ENCODE results near the gene RNF227. TPM values are rescaled to one million over a fixed set of nuclear protein-coding genes. Genes with fewer than 3 reads are reported as not detected.

Gene RNF227
- total RNA-seq, 1 donor from 2014 or later, result 7.5 TPM

DNA sequence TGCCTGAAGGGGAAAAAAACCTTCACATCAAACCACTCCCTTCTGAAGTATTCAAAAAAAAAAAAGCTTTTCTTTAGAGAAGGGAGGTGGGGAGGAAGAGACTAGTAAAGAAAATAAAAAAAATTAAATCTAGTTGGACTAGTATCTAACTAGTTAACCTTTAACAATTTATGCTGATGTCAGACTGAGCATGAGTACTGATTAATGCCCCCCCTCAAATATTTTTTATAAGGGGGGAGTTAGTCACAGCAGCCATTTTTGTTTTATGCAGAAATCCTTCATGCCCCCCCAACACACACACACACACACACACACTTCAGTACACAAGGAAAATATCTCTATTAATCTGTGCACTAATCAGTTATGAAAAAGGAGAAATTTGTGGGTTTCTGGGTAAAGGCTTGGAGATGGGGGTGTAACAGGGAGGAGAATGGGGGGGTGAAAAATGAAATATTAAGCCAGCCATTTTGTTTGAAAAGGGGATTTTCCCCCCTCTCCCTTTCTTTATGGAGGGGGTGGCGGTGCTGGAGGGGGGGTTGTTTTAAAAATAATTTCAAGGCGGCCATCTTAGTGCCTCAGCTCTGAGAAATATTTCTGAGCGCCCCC is 32.2 kb downstream of the RNF227 start:
- H3K36me3 ChIP-seq, result peaks cover 14% of the 10 kb centered on the region
- peak overlapping the region; percentile 24 for H3K27ac ChIP-seq
- ATAC-seq, result no peak
- TF ChIP-seq, protein P1, sequence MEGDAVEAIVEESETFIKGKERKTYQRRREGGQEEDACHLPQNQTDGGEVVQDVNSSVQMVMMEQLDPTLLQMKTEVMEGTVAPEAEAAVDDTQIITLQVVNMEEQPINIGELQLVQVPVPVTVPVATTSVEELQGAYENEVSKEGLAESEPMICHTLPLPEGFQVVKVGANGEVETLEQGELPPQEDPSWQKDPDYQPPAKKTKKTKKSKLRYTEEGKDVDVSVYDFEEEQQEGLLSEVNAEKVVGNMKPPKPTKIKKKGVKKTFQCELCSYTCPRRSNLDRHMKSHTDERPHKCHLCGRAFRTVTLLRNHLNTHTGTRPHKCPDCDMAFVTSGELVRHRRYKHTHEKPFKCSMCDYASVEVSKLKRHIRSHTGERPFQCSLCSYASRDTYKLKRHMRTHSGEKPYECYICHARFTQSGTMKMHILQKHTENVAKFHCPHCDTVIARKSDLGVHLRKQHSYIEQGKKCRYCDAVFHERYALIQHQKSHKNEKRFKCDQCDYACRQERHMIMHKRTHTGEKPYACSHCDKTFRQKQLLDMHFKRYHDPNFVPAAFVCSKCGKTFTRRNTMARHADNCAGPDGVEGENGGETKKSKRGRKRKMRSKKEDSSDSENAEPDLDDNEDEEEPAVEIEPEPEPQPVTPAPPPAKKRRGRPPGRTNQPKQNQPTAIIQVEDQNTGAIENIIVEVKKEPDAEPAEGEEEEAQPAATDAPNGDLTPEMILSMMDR (IDR thresholded peaks at IDR 0.05), result no peak
- DNase-seq, result no peak
- no peaks in the 10 kb centered on the region for H3K27me3 ChIP-seq (ENCODE audit: low read depth)
- H3K4me1 ChIP-seq, result peaks cover 62% of the 10 kb centered on the region
- H3K4me3 ChIP-seq, result peak overlapping the region; percentile 41
- H3K9me3 ChIP-seq, result no peaks in the 10 kb centered on the region
- intact Hi-C loops (cut with DNase I), result no loop called here

DNA sequence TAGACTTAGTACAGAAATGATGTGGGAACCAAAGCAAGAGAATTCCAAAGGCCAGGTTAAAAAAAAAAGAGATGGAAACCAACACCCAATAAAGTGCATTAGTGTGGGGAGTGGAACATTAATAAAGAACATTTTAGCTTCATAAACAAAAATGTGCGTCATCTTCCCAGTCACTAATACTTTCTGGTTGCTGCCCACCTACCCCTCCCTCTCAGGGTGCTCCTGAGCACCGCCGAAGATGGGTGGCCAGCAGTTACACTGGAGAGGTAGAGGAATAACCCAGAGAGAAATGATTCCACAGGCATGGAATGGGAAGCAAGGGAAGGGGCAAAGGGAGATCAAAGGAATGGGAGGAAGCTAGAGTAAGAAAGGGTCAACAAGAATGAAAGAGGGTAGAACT is 33.5 kb downstream of the RNF227 start:
- H3K4me1 ChIP-seq, result peaks cover 50% of the 10 kb centered on the region
- H3K4me3 ChIP-seq, result no peak overlapping the region
- no peaks in the 10 kb centered on the region for H3K27me3 ChIP-seq (ENCODE audit: low read depth)
- TF ChIP-seq, protein P1 (IDR thresholded peaks at IDR 0.05), result no peak
- DNase-seq (no peak), ATAC-seq (no peak)
- H3K36me3 ChIP-seq, result peaks cover 21% of the 10 kb centered on the region
- no peaks in the 10 kb centered on the region for H3K9me3 ChIP-seq
- H3K27ac ChIP-seq, result no peak overlapping the region
- intact Hi-C loops (cut with DNase I), result no loop called here

DNA sequence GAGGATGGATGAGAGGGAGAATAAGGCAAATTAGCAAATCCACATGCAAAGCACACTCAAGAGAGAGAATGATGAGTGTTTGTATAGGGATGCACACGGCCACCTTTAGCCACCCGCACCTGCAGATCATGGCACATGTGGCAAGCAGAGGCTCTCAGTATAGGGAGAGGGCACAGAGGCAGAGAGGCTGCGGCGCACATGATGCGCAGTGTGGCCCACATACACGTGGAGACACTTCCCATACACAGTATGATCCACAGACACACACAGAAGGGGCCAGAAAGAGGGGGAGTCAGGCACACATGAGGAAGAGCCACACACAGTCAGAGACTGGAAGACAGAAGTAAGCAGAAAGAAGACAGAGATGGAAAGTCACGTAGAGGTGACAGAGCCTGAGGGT is 34.0 kb downstream of the RNF227 start:
- TF ChIP-seq, protein P1 (IDR thresholded peaks at IDR 0.05), result no peak

DNA sequence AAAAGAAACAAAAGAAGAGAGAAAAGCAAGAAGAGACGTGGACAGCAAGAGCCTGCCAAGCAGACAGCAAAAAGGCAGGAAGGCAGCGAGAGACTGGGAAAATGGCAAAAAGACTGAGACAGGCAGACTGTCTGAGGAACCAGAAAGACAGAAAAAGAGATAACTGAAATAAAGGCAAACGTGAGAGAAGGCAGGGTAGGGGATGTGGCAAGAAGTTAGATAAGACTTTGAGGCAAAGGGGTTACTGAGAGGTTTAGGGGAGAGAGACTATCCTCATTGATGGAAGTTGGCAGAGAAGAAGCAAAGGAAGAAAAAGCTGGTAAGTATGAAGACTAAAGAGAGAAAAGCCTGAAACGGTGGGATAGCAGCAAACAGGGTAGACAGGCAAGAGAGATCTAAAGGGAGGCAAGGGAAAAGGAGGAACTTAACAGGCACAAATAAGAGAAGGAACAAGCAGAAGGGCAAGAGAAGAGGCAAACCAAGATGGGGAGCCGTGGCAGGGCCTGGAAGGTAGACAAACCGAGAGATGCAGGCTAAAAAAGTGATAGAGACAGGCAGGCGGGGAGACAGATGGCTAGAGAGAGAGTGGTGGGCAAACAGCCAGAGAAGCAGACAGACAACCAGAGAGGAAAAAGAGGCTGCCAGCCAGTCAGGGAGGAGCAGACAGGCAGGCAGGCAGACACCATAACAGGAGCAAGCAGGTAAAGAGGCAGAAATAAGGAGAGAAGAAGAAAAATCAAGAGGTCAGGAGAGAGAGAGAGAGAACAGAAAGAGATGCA is 34.6 kb downstream of the RNF227 start:
- Histone ChIP-seq H3K4me3 (no peak overlapping the region), H3K36me3 (peaks cover 21% of the 10 kb centered on the region), H3K9me3 (no peaks in the 10 kb centered on the region), H3K27me3 (ENCODE audit: low read depth) (no peaks in the 10 kb centered on the region), H3K4me1 (peaks cover 40% of the 10 kb centered on the region), H3K27ac (peak overlapping the region; percentile 18)
- no peak for DNase-seq
- no peak for ATAC-seq
- TF ChIP-seq, protein P1 (IDR thresholded peaks at IDR 0.05), result no peak
- intact Hi-C loops (cut with DNase I), result no loop called here

More for the DNA sequence above, 34.0 kb downstream of the RNF227 start:
- peaks cover 46% of the 10 kb centered on the region for H3K4me1 ChIP-seq
- intact Hi-C loops (cut with DNase I), result no loop called here
- no peaks in the 10 kb centered on the region for H3K9me3 ChIP-seq
- DNase-seq (no peak), ATAC-seq (no peak)
- no peak overlapping the region for H3K4me3 ChIP-seq
- H3K27ac ChIP-seq, result no peak overlapping the region
- H3K36me3 ChIP-seq, result peaks cover 21% of the 10 kb centered on the region
- no peaks in the 10 kb centered on the region for H3K27me3 ChIP-seq (ENCODE audit: low read depth)

- H3K4me3 ChIP-seq, result no peak overlapping the region
- peaks cover 21% of the 10 kb centered on the region for H3K36me3 ChIP-seq
- no peaks in the 10 kb centered on the region for H3K27me3 ChIP-seq (ENCODE audit: low read depth)
- ATAC-seq (no peak), DNase-seq (no peak)
- H3K4me1 ChIP-seq, result peaks cover 31% of the 10 kb centered on the region
- no peak overlapping the region for H3K27ac ChIP-seq
- TF ChIP-seq, protein P1 (IDR thresholded peaks at IDR 0.05), result no peak
- intact Hi-C loops (cut with DNase I), result no loop called here
- H3K9me3 ChIP-seq, result no peaks in the 10 kb centered on the region
These were observed 35.8 kb downstream of the RNF227 start for GRCh38 chr17:7880076-7880868.

Measured in lower lobe of right lung (tissue), 2 donors.